ENCODE data around the gene CFAP100.

- TF ChIP-seq, protein P1, sequence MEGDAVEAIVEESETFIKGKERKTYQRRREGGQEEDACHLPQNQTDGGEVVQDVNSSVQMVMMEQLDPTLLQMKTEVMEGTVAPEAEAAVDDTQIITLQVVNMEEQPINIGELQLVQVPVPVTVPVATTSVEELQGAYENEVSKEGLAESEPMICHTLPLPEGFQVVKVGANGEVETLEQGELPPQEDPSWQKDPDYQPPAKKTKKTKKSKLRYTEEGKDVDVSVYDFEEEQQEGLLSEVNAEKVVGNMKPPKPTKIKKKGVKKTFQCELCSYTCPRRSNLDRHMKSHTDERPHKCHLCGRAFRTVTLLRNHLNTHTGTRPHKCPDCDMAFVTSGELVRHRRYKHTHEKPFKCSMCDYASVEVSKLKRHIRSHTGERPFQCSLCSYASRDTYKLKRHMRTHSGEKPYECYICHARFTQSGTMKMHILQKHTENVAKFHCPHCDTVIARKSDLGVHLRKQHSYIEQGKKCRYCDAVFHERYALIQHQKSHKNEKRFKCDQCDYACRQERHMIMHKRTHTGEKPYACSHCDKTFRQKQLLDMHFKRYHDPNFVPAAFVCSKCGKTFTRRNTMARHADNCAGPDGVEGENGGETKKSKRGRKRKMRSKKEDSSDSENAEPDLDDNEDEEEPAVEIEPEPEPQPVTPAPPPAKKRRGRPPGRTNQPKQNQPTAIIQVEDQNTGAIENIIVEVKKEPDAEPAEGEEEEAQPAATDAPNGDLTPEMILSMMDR (IDR thresholded peaks at IDR 0.05; ENCODE audit: poor library complexity), result no peak
- TF ChIP-seq EZH2phosphoT487 (IDR thresholded peaks at IDR 0.05; ENCODE audit: low read depth, severe bottlenecking, unreplicated experiment), result no peak
Observed at GRCh38 chr3:126448893-126449180, 54.1 kb downstream of the CFAP100 start.

Data from hepatocyte (in vitro differentiated cells).